Nephron progenitor cell (in vitro differentiated cells): ENCODE data around the gene TF.

Experiments used
- DNase-seq: peaks from one replicate; pipeline ENCODE4 v3.0.0; 2021
- H3K27ac Mint-ChIP-seq: 2 replicates; pipeline ENCODE4 v1.8.0; 2021; ENCODE audit warnings: mild to moderate bottlenecking, moderate library complexity, mixed read lengths
- H3K27me3 Mint-ChIP-seq: 2 replicates; pipeline ENCODE4 v1.8.0; 2021; ENCODE audit warnings: mild to moderate bottlenecking, low read depth, mixed read lengths; ENCODE audit not compliant: poor library complexity
- H3K36me3 Mint-ChIP-seq: 2 replicates; pipeline ENCODE4 v1.8.0; 2021; ENCODE audit warnings: low read depth, mixed read lengths
- H3K4me1 Mint-ChIP-seq: 2 replicates; pipeline ENCODE4 v1.8.0; 2021; ENCODE audit warnings: mixed read lengths
- H3K4me3 Mint-ChIP-seq: 2 replicates; pipeline ENCODE4 v1.8.0; 2021; ENCODE audit warnings: mild to moderate bottlenecking, moderate library complexity, mixed read lengths
- H3K9me3 Mint-ChIP-seq: 2 replicates; pipeline ENCODE4 v1.8.0; 2021; ENCODE audit warnings: mild to moderate bottlenecking, moderate library complexity, mixed read lengths
- CTCF ChIP-seq: fragments of 200-600 bp; sonication (generic); IDR thresholded peaks from 2 replicates; pipeline ENCODE4 v1.5.0; 2021; ENCODE audit warnings: antibody characterized with exemption

TF gene

GRCh38 chr3:133841196-133841595 is 95.0 kb downstream of the TF start:
- no peaks in the 10 kb centered on the region for H3K4me1 Mint-ChIP-seq
- H3K36me3 Mint-ChIP-seq, result no peaks in the 10 kb centered on the region
- no peak overlapping the region for H3K27ac Mint-ChIP-seq
- H3K27me3 Mint-ChIP-seq, result peaks cover 3% of the 10 kb centered on the region
- no peak for TF ChIP-seq CTCF
- no peak for DNase-seq
- no peak overlapping the region for H3K4me3 Mint-ChIP-seq
- peaks cover 5% of the 10 kb centered on the region for H3K9me3 Mint-ChIP-seq

GRCh38 chr3:133842158-133842557 is 96.0 kb downstream of the TF start:
- Mint-ChIP-seq H3K4me3 (no peak overlapping the region), H3K36me3 (no peaks in the 10 kb centered on the region), H3K4me1 (no peaks in the 10 kb centered on the region), H3K9me3 (peaks cover 5% of the 10 kb centered on the region), H3K27ac (no peak overlapping the region), H3K27me3 (peaks cover 1% of the 10 kb centered on the region)
- no peak for TF ChIP-seq CTCF
- no peak for DNase-seq

- no peak for DNase-seq
- TF ChIP-seq CTCF, result no peak
- H3K4me3 Mint-ChIP-seq, result no peak overlapping the region
- no peak overlapping the region for H3K27ac Mint-ChIP-seq
- H3K36me3 Mint-ChIP-seq, result no peaks in the 10 kb centered on the region
- peaks cover 5% of the 10 kb centered on the region for H3K9me3 Mint-ChIP-seq
- H3K27me3 Mint-ChIP-seq, result peaks cover 4% of the 10 kb centered on the region
- H3K4me1 Mint-ChIP-seq, result no peaks in the 10 kb centered on the region
Measured at GRCh38 chr3:133843634-133844033, 97.4 kb downstream of the TF start.

GRCh38 chr3:133845127-133845526 is 98.9 kb downstream of the TF start:
- Mint-ChIP-seq H3K4me1 (no peaks in the 10 kb centered on the region), H3K4me3 (no peak overlapping the region), H3K36me3 (no peaks in the 10 kb centered on the region), H3K27ac (no peak overlapping the region), H3K9me3 (peaks cover 7% of the 10 kb centered on the region), H3K27me3 (peaks cover 8% of the 10 kb centered on the region)
- DNase-seq, result no peak
- no peak for TF ChIP-seq CTCF
